PFSK-1 (cell line): ENCODE results near the gene PIEZO2.

ENCODE experiments used
- POLR2AphosphoS5 ChIP-seq: IDR thresholded peaks from 2 replicates; pipeline ENCODE4 v1.6.1; 2012; ENCODE audit warnings: low read depth, mild to moderate bottlenecking, control low read depth, low read length, moderate library complexity
- REST ChIP-seq, 2 experiments: IDR thresholded peaks; 2 replicates each; pipeline versions ENCODE4 v1.6.1 to v1.8.0; 2011 to 2012; ENCODE audit warnings: low read depth in 2 of 2, low read length in 2 of 2, control low read depth in 1 of 2, inconsistent platforms in 1 of 2, mild to moderate bottlenecking in 1 of 2, moderate library complexity in 1 of 2; ENCODE audit not compliant: insufficient read depth in 1 of 2
- TAF1 ChIP-seq: IDR thresholded peaks from 2 replicates; pipeline ENCODE4 v1.6.1; 2012; ENCODE audit warnings: low read length, control low read depth, borderline replicate concordance; ENCODE audit not compliant: insufficient read depth

- TF ChIP-seq REST (IDR thresholded peaks at IDR 0.05; ENCODE audit: insufficient read depth in 1 of 2, low read depth in 2 of 2, low read length in 2 of 2): no peak
- TF ChIP-seq POLR2AphosphoS5: no peak
- TF ChIP-seq TAF1: no peak
These were observed 203.3 kb downstream of the PIEZO2 start for GRCh38 chr18:10946058-10946457.
